GM12872 (cell line): Measurements from ENCODE around the gene SPPL2B.

Experiments
- CTCF ChIP-seq: IDR thresholded peaks from 3 replicates; pipeline ENCODE4 v1.5.1; 2011; ENCODE audit warnings: low read depth, mild to moderate bottlenecking, low read length, moderate library complexity; ENCODE audit not compliant: insufficient read depth

Gene SPPL2B

GRCh38 chr19:2338751-2339643 lies 10.5 kb downstream of the SPPL2B start:
- no peak for TF ChIP-seq CTCF

GRCh38 chr19:2339644-2340310 lies 11.3 kb downstream of the SPPL2B start:
- TF ChIP-seq CTCF: no peak

GRCh38 chr19:2340496-2341243 lies 12.2 kb downstream of the SPPL2B start:
- no peak for TF ChIP-seq CTCF

GRCh38 chr19:2341244-2341751 lies 12.8 kb downstream of the SPPL2B start:
- TF ChIP-seq CTCF: no peak

DNA sequence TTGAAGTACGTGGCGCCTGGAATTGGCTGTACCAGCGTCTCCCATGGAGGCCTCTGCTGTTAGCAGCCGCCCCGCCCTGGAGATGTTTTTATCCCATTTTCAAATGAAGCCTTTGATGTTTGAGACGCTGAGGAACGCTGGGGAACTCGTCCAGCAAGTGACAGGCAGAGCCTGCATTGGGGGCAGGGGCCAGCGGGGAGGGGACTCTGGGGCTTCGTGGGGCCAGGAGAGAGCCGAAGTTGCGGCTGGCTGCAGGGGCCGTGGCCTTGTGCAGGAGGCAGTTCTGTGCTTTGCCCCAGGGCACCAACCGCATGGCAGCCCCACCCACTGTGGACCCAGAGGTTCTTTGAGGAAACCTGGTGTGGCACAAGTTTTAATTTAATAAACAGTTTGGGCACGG lies 13.5 kb downstream of the SPPL2B start:
- no peak for TF ChIP-seq CTCF

DNA sequence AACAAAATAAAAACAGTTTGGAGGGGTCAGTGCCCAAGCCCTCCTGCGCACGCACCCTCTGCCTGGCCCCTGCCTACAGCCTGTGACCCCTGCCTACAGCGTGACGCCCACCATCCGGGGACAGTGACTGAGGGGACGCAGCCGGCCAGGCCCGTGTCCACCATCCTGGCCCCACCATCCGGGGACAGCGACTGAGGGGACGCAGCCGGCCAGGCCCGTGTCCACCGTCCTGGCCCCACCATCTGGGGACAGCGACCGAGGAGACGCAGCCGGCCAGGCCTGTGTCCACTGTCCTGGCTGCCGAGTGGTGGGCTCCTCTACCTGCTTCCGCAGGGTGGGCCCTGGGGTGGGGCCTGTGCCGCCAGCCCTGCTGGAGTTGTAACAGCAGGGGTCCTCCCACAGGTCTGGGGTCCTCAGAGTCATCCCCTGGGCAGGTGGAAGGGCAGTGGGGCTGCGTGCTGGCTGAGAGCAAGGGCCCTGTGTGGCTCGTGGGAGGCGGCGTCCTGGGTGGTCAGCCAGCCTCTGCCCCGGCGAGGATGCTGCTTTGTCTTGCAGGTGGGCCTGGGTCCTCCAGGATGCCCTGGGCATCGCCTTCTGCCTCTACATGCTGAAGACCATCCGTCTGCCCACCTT lies 14.3 kb downstream of the SPPL2B start:
- no peak for TF ChIP-seq CTCF
